ENCODE data around the gene SLC24A3.

Gene SLC24A3

DNA sequence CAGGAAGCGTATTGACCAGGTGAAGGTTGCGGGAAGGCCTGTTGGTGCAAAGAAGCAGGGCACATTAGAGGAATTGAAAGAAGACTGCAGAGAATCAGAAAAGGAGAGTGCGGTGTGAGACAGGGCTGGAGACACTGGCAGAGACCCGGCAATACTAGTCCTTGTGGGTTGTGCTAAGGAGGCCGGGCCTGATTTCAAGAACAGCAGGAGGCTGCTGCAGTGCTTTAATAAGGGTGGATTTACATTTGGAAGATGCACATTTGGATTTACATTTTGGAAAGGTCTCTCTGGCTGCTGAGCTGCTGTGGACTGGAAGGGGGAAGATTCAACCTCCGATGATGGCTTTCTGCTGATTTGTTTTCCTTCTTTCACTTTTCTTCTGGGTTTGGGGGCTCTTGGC lies 167.8 kb downstream of the SLC24A3 start:
- no peak for DNase-seq (ENCODE audit: low read depth in 4 of 4, low spot score in 1 of 4)

DNA sequence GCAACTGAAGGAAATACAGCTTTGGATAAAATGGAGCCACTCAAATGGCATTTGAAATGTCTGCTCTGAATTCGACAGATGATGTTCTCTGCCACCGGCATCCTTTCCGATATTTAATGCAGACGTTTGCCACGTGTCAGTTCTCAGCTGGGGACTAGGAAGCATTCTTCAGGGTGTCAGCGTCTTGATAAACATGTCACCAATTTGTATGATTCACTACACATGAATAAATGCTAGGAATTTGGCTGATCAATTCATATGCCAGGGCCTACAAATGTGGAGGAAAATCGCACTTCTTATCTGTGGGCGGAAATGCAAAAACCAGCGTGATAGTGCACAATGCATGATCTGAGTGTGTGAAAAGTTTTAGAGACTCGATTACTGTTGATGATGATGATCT lies 169.5 kb downstream of the SLC24A3 start:
- no peak for DNase-seq (ENCODE audit: low read depth in 4 of 4, low spot score in 1 of 4)

DNA sequence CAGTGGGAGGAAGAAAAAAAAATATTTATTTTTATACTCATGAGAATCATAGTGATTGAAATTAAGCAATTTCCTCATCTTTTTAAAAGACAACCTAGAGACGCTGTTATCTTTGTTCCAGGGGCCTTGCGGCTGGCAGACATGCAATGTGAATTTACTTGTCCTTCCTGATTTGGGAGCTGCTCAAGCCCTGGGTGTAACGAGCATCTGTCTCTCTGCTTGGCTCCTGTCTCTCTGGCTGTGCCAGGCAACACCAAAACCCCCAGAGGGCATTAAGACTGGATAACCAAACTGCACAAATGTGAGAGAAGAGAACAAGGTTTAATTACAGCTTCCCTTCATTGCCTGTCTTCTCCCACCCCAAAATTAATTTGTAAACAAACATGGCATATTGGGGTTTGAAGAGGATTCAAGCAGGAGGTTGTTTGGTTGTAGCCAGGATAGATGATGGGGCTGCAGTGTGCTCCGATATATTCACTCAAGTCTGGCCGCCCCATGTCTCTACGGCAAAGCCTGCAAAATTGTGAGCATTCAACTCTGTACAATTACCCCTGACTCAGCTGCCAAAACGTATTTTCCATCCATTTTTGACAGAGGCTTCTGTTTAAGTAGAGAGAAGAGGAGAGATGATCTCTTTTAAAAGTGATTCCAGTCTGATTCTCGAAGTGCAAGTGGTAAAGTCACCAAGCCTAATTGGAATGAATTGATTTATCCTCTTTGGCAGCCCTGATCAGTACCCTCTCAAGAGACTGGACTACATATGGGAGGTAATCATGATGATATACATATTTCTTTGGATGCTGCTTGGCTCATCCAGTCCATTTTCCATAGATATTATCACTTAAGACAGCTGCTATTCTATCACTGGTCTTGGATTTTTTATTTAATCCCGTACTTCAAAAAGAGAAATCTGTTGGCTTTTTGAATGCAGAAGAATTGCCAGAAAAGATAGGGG lies 170.2 kb downstream of the SLC24A3 start:
- no peak for DNase-seq (ENCODE audit: low read depth in 4 of 4, low spot score in 1 of 4)

- no peak for DNase-seq (ENCODE audit: low read depth in 4 of 4, low spot score in 1 of 4)
Measured at GRCh38 chr20:19384940-19385339, 172.5 kb downstream of the SLC24A3 start.

- no peak for DNase-seq (ENCODE audit: low read depth in 4 of 4, low spot score in 1 of 4)
Measured at GRCh38 chr20:19387251-19387650, 174.8 kb downstream of the SLC24A3 start.

- no peak for DNase-seq (ENCODE audit: low read depth in 4 of 4, low spot score in 1 of 4)
Measured at GRCh38 chr20:19392344-19393130, 180.1 kb downstream of the SLC24A3 start.

DNA sequence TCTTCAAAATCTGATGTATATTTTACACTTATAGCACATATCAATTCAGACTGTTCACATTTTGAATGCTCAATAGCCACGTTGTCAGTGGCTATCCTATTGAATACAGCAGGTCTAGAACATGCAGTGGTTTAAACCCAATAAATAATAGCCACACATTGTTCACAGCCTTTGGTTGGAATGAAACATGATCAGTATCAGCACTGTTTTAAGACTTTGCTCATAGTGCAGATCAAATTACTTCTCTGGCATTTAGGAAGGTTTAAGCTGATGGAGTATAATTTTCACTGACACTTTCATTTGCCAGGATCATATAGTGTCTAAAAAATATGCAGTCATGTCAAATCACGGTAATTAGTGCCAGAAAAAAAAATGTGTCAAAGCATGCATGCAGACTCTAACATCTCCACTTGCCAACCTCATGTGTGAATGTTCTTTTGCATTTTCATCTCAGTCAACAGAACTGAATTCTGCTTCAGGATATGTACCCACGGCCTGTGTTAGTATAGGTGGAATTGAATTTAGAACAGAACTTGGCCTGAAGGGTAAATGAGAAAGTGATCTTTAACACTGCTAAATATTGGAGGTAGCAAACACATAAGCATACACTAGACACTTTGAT lies 184.1 kb downstream of the SLC24A3 start:
- DNase-seq (ENCODE audit: low read depth in 4 of 4, low spot score in 1 of 4) = no peak

GRCh38 chr20:19397226-19397625 lies 184.8 kb downstream of the SLC24A3 start:
- no peak for DNase-seq (ENCODE audit: low read depth in 4 of 4, low spot score in 1 of 4)

DNA sequence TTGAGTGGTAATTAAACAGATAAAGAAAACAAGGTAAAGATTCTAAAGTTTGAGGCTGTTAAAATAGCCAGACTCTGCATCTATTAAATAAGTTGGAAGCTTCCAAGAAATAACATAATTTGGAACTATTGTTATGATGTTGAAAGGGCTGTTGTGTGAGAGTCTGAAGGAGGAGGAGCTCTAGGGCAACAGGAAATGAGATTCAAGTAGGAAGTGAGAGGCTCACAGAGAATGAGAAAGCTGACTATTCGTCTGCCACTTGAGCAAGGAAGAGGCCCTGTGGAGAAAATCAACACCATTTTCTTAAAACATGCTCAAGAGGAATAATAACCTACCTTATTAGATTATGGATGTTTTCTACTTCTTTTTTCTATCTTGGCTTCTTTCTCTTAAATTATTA lies 185.2 kb downstream of the SLC24A3 start:
- no peak for DNase-seq (ENCODE audit: low read depth in 4 of 4, low spot score in 1 of 4)

DNA sequence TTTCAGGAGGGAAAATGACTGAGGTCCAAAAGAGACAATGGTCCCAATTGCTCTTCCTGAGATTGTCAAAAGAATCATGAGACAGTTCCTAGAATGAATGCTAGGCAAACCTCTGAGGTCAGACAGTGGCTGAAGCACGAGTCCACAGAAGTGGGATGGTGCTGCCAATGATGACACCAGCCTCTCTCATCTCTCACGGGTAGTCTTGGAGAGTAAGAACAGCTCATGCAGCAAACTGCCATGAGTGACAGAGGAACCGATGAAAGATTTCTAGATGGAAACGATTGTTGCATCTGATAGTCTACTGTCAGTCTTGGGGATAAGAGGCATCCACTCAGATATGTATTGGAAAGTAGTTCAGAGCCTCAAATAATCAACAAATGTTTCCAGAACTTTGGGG lies 188.7 kb downstream of the SLC24A3 start:
- DNase-seq (ENCODE audit: low read depth in 4 of 4, low spot score in 1 of 4) = no peak

GRCh38 chr20:19403549-19403948 lies 191.1 kb downstream of the SLC24A3 start:
- DNase-seq (ENCODE audit: low read depth in 4 of 4, low spot score in 1 of 4) = no peak

DNA sequence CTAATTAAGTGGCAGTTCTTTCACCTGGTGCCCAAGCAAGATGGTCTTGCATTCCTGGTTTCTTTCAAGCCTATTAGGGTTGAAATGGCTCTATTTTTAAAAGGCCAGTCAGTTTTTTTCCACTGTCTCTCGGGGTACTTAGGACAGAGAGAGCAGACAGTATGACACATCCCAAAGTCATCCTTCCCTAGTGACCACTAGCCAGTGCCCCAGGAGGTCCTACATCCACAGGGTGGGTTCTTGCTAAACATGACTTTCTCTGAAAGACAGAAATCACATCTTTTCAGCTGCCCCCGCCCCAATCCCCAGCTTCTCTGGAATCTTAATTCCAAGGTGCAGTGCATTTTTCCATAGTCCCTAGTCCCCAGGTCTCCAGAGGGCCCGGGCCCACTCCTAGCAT lies 192.4 kb downstream of the SLC24A3 start:
- no peak for DNase-seq (ENCODE audit: low read depth in 4 of 4, low spot score in 1 of 4)

GRCh38 chr20:19405958-19406357 lies 193.5 kb downstream of the SLC24A3 start:
- no peak for DNase-seq (ENCODE audit: low read depth in 4 of 4, low spot score in 1 of 4)

DNA sequence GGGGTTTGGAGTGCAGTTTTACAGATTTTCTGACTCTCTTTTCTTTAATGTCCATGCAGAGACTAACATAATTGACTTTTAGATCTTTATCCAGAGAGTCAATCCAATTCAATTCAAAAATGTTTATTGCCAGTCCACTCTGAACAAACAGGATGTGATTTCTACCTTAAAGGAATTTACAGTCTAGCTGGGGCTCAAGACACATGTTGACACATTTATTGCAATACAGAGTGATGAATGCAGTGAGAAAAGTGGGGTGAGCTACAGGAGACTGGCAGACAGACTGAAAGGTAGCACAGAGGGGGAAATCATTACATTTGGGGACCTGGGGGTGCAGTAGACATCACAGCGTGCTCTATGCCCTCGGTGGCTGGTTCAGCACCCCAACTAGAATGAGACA lies 193.9 kb downstream of the SLC24A3 start:
- DNase-seq (ENCODE audit: low read depth in 4 of 4, low spot score in 1 of 4) = no peak

GRCh38 chr20:19407196-19407595 lies 194.8 kb downstream of the SLC24A3 start:
- no peak for DNase-seq (ENCODE audit: low read depth in 4 of 4, low spot score in 1 of 4)

GRCh38 chr20:19407736-19408135 lies 195.3 kb downstream of the SLC24A3 start:
- no peak for DNase-seq (ENCODE audit: low read depth in 4 of 4, low spot score in 1 of 4)

DNA sequence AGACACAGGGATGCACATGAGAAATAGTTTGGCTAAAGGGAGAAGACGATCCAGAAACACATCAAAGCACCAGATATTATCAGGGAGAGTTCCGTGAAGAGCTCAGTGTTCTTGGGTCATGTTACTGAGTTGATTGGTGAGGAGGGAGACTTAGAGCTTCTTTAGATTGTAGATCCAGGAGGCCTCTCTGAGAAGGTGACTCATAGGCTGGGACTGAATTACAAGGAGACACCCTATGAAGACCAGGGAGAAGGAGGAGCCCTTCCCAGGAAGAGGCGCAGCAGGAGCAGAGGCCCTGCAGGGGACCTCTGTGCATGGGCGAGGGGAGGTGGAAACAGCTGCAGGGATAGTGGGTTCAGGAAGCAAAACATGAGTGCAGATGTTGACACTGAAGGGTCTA lies 196.5 kb downstream of the SLC24A3 start:
- DNase-seq (ENCODE audit: low read depth in 4 of 4, low spot score in 1 of 4) = no peak

GRCh38 chr20:19411811-19412210 lies 199.4 kb downstream of the SLC24A3 start:
- no peak for DNase-seq (ENCODE audit: low read depth in 4 of 4, low spot score in 1 of 4)

DNA sequence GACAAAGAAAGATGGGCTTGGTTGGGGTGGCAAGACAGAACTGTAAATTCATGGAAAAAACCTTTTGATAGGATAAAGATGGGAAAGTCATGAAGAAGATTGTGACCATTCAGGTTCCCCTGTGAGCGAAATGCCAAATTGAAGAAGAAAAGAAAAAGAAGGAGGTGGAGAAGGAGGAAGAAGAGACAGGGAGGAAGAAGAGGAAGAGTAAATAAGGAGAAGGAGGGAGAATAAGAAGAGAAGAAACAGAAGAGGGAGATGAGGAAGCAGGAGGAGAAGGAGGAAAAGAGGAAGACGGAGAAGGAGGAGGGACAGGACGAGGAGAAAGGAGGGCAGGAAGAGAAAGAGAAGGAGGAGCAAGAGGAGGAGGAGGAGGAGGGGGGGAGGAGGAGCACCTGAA lies 199.8 kb downstream of the SLC24A3 start:
- DNase-seq (ENCODE audit: low read depth in 4 of 4, low spot score in 1 of 4) = no peak

DNA sequence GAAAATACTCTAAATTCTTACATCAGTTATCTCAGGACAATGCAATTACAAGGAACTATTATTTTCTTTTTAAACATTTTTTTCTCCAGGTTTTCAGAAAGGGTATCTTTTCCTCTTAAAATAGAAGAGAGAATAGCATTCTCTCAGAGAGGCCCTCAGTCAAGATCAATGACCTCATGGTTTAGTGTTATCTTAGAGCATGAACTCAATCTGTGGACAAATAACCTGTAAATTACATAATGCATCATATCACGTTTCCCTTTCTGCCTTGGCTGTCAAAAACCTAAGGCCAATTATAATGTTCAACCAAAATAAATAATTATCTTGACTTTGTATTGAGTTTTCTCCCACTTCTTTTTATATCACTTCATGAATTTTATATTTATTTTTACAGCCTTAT lies 202.2 kb downstream of the SLC24A3 start:
- DNase-seq (ENCODE audit: low read depth in 4 of 4, low spot score in 1 of 4) = no peak

DNA sequence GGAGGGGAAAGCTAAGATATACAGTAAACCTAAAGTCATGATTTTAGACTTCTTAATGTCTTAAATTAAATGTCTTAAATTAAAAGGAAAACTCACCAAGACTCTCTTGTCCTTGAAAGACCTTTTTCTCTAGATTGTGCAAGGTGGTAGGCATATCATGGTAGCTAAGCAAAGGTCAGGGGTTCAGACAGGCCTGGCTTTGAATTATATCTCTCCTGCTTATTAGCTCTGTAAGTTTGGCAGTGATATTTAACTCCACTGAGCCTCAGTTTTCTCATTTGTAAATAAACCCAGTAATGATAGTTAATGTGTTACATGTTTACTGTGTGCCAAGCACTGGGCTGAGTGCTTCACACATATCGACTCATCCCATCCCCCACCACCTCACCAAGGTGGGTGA lies 203.3 kb downstream of the SLC24A3 start:
- no peak for DNase-seq (ENCODE audit: low read depth in 4 of 4, low spot score in 1 of 4)

DNA sequence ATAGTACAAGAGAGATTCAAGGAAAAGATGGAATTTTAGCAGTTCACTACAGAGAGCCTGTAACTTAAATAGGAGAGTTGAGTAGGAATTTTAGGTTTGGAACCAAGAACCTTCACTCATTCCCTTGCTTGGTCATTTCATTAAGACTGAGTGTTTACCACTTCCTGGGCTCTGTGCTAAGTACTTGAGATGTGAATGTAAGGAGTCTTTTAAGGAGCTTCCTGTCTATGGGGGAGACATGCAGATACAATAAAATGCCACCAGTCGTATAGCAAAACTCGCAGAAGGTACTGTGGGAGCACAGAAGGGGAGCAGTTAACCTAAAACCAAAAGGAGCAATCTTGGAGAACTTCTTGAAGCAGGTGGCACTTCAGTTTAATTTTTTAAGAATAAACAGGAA lies 204.2 kb downstream of the SLC24A3 start:
- DNase-seq (ENCODE audit: low read depth in 4 of 4, low spot score in 1 of 4) = no peak

Measured in stimulated activated CD4-positive, alpha-beta T cell treated with anti-CD3 and anti-CD28 coated beads, Interleukin-1b, Interleukin-23, amount 100 ng/mL, for 24 hours (primary cell).